ENCODE measurements around the gene OLFML2A.
"Not testable (repeated sequence)": the region's sequence is repeated elsewhere in the genome, so short reads cannot be mapped to it uniquely, and the experiment has no call there.

The OLFML2A gene

DNA sequence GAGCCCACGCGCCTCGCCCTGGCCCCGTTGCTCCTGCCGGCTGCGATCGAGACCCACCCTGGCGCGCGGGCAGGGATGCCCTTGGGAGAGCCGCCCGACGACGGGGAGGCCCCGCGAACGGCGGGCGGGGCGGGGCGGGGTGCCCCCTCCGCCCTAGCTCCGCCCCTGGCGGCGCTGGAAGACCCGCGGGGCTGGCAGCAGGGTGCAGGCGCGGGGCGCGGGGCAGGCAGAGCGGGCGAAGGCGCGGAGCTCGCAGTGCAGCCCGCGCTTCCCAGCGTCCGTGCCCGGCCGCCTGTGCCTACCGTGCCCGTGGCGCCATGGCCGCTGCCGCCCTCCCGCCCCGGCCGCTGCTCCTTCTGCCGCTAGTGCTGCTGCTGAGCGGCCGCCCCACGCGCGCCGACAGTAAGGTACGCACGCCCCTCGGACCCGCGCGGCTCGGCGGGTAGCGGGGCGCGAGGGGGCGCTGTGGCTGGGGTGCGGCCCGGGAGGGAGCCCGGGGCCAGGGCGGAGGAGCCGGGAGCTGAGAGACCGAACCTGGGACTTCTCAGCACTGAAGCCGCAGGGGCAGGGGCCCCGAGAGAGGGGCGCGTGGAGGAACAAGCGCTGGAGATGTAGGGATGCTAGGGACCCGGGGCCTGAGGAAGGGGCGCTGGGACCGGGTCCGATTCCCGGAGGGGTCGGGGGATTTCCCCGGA lies at the start of gene OLFML2A:
TSS of gene OLFML2A (plus strand) at position 180 of the 695 bp plus-strand sequence. CDS start at position 318, 138 bp downstream.
- DNase-seq: peak; percentile 41

DNA sequence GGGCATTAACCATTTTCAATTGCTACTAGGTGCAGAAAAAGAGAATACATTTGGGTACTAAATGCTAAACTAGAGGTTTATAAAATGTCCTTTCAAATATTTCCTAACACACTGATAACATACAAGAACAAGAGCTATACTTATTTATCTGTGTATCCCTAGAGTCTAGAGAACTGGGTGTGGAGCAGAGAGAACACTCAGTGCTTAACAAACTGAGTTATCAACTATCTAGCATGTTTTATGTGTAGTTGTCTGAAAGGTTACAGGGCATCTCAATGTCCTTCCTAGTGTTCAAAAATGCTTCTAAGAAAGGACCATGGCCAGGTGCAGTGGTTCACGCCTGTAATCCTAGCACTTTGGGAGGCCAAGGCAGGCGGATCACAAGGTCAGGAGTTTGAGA lies 46.2 kb upstream of the OLFML2A start:
- no peak for DNase-seq

DNA sequence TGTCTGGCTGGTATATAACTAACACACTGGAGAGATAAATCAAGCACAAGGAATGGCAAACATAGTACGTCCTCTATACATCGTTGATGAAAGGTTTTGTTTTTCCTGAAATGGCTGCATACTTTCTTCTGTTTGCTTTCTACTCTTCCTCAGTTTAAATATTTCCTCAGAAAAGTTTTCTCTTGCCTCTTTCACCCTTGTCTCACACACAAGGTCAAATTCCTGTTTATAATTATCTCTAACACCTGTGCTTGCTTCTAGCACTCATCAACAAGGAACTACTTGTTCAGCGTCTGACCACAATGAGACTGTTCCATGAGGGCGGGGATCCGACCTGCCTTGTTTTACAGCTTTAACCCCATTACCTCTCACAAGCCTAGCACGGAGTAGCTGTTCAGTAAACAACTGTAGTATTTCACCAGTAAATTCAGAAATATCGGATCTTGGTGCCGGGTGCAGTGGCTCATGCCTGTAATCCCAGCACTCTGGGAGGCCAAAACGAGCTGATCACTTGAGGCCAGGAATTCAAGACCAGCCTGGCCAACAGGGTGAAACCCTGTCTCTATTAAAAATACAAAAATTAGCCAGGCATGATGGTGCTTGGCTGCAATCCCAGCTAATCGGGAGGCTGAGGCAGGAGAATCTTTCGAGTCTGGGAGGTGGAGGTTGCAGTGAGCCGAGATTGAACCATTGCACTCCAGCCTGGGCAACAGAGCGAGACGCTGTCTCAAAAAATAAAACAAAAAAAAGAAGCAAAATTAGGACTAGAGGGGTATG lies 42.8 kb upstream of the OLFML2A start:
- DNase-seq: no peak

DNA sequence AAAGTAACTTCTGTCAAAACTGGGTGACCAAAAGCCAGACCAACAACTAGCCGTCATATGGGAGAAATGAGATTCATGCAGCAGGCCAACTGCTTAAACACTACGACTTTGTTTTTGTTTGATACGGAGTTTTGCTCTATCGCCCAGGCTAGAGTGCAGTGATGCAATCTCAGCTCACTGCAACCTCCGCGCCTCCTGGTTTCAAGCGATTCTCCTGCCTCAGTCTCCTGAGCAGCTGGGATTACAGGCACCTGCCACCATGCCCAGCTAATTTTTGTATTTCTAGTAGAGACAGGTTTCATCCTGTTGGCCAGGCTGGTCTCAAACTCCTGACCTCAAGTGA lies 42.2 kb upstream of the OLFML2A start:
- not testable (repeated sequence) for DNase-seq

DNA sequence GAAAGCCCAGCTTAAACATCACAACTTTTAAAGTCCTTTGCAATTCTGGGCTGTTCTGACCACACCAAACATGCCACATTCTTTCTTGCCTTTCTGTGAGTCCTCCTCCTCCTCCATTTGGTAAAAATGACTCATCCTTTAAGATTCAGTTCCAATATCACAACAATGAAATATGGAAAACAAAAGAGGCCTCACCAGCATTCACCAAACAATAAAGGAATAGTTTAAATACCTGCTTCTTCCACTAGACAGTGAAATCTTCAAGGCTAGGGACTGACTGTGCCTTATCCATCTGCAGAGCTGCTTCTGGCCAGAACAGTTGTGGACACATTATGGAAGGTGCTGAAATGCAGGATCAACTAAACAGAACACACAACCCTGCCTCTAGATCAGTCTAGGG lies 41.8 kb upstream of the OLFML2A start:
- DNase-seq: no peak

DNA sequence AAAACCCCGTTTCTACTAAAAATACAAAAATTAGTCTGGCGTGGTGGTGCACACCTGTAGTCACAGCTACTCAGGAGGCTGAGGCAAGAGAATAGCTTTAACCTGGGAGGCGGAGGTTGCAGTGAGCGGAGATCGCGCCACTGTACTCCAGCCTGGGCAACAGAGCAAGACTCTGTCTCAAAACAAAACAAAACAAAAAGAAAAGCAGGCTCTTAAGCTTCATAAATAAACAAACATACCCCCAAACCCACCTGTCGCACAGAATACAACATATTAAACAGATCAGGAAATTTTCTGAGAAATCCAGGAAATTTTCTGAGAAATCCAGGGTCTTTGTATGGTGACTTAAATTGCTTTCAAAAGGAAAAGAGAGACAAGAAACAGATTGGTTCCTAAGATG lies 38.9 kb upstream of the OLFML2A start:
- DNase-seq: not testable (repeated sequence)

DNA sequence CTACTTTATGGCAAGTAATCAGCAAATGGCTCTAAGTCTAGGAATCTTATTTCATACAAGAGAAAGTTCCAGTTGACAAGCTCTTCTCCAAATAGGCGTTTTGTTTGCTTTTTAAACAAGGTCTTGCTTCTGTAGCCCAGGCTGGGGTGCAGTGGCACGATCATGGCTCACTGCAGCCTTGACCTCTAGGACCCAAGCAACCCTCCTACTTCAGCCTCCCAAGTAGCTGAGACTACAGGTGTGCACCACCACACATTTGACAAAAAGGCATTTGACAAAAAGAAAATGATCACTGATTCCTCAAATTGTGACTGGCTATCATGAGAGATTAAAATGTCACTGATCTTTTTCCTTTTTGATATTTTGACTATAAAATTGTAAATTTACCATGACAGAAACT lies 37.6 kb upstream of the OLFML2A start:
- DNase-seq: no peak

DNA sequence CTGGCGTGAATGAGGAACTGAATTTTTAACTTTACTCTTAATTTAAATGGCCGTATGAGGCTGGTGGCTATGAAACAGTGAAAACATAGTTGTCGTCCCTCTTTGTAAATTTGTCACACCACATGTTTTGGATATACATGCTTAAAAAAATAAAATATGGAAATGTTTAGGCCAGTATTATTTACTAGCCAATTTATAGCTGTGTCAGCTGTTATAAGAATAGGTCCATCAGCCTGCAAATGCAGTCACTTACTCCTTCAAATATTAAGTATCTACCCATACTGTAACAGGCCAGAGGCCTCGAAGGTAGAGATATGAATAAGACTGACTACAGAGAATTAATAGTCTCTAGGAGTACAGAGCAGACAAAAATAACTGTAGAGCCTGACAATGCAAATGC lies 35.8 kb upstream of the OLFML2A start:
- DNase-seq: no peak

DNA sequence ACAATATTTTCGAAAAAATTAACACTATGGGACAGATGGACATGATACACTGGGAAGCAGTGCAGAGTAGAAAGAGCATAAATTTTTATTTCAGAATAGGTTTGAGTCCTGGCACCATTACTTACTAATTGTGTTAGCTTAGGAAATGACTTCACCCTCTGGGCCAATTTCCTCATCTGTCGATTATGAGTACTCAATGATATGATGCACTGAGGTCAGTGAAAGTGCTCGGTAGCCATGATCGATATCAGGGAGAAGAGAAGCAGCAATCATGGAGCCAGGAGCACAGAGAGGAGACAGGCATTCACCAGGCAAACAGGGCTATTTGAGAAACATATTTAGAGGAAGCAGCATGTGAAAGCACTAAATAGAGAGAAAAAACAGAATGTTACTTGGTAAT lies 35.3 kb upstream of the OLFML2A start:
- no peak for DNase-seq

DNA sequence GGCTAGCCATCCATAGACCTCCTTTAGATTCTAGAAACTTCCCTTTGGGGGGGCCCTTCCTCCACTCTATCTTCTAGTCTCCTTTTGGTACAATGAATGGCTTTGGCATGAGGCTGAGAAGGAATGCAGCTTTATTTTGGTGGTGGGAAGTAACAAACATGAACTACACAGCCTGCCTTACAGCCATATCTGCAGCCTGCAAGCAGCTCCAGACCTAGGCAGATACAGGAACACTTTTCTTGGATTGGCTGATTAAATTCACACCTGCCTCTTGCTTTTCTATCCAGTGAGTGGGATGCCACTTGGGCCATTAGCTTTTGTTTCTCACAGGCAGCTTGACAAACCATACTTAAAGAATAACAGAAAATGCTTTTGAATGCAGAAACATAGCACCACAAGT lies 34.0 kb upstream of the OLFML2A start:
- no peak for DNase-seq

DNA sequence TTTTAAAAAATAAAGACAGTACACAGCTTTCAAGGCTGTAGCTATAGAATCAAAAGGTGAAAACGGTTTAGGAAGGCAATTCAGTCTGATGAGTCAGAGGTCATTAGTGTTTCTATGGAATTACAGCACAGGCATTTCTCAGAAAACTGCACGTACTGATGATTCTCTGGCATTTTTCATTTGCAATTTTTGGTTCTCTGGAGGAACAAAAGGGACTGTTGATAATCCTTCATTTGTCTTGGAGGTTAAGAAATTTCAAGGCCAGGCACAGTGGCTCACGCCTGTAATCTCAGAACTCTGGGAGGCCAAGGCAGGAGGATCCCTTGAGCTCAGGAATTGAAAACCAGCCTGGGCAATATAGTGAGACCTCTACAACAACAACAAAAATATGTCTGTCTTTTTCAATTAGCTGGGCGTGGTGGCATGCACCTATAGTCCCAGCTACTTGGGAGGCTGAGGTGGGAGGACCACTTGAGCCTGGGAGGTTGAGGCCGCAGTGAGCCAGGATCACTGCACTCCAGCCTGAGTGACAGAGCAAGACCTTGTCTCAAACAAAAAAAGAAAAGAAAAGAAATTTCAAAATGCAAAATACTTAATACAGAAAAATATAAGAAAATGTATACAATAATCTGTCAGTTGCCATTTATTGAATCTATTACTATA lies 33.1 kb upstream of the OLFML2A start:
- DNase-seq: no peak

DNA sequence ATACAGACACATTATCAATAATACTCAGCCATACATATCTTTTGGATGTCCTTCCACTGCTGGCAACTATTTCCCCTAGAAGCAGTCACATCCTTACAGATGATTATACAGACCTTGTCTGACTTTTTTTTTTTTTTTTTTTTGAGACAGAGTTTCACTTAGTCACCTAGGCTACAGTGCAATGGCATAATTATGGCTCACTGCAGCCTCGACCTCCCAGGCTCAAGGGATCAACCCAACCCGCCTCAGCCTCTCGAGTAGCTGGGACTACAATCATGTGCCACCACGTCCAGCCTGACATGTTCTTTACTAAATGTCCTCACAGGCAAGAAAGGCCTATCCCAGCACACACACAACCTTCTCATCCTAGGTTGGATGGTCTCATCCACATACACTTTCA lies 29.9 kb upstream of the OLFML2A start:
- DNase-seq: no peak

DNA sequence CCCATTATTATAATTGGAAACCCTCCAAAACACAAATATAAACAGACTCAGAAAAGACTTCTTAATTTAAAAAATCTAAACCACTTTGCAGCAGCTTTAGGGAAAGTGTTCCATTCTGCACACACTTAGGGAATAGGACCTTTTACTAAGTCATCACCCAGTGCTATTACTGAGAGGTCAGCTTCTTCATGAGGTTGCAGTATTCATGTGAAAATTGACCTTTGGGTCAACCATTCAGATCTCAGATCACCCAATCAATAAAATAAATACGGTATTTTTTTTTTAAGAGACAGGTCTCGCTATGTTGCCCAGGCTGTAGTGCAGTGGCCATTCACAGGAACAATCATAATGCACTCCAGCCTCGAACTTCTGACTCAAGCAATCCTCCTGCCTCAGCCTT lies 27.6 kb upstream of the OLFML2A start:
- DNase-seq: no peak

DNA sequence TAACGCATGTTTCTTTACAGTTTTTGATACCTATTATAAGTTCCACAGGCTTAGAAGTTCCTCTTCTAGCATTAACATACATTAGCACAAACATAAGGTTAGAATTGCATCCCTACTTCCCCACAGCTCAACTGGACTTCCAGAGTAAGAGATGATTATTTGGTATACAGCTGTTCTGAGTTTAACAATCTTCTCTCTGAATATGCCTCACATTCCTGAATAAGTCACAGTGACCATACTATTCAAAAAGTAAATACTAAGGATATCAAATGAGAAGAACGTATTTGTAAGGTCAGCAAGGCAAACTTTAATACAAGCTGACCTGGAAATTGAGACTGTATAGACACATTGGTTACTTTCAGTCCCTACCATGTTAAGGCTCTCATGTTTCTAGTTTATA lies 27.2 kb upstream of the OLFML2A start:
- no peak for DNase-seq

DNA sequence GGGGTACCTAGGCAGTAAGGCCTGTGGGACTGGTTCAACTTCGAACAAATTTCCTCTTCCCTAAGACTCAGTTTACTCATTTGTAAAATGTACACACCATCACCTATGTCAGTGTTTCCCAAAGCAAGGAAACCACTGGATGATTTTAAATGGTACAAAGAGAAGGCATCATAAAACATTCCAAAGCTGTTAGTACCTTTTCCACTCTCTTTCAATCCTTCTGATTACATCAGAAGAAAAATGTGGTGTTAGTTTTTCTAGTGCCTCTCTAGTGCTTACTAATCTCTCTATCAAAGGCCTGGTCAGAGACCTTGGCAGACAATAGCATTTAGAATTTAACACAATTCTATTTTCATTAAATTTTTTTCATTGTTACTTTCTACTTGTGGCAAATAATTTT lies 24.0 kb upstream of the OLFML2A start:
- DNase-seq: no peak

DNA sequence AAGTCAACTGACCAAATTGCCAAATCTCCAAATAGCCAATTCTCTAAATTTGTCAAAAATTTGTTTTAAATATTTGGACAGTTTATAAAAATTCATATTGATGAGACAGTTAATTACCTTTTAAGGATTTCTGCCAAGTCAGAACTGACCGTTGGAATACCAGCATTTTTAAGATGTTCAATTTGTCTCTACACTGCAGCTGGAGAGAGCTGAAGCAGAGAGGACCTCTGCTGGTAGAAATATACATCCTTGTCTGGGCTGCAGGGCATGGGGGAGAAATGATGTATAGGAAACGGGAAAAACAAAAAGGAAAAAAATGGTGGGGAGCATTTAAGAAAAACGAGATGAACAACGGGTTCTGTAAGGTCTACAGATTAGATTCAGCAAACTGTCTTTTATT lies 22.6 kb upstream of the OLFML2A start:
- no peak for DNase-seq

DNA sequence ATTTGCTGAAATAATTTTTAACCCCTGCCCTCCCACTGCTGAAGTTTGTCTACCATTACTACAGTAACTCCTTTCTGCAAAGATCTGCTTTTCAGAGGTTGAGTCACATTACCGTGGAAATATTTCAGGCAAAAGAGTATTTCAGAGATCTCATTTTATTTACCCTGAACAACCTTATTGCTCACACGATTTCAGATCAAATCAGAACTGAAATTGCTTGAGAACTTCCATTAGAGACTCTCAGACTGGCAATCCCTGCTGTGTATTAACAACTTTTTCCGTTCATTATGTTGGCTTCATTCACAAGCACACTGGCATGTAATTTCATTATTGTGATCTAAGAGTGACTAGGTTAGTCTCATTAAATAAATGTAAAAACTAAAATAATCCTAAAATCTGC lies 21.9 kb upstream of the OLFML2A start:
- DNase-seq: no peak

DNA sequence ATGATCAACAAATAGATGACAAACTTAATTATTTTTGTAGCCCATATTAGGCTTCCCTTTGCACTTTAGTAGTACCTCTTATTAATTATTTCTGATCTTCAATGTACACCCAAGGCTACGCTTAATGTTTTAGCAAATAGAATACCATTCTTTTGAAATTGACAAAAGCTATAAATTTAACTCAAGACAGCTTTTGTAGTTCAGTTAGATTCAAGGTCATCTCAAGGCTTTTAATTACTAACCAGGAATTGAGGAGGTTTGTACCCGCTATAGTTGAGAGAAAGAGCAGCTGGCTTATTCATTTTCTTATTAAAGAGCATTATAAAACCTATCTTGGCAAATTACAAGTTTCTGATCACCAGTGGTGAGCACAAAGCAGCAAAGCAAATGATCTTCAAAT lies 20.9 kb upstream of the OLFML2A start:
- DNase-seq: no peak

DNA sequence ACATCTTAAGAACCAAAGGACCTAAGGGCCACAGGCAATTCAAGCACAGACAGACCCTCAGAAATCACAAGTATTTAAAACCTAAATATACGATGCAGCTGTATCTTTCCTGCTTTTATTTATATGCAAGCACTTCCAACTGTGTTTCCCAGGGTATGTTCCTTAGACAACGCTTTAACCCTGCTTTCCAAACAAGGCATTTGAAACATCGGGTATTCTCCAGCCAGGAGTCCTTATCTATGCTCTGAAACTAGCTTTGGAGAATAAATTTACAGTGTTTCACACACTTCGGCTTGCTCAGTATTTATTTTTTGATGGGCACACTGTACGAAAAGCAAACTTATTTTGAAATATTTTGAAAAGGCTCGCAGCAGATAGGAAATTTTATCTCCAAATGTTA lies 19.3 kb upstream of the OLFML2A start:
- no peak for DNase-seq

DNA sequence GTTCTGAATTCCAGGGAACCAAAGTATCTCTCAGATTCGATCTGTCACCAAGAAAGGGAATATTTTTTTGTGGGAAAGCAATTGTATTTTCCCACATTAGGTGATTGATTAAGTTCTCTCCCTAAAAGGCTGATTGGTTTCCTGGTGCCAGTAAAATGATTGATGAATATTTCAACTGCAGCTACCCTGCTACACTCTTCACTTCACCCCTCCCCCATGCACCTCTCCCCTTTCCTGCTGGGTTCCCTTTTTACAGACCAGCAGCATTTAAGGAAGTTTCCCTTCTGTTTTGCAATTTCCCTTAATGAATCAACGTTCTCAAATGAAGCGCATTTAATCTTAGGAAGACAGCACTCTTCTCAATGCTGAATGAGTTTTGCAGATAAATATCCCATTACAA lies 18.9 kb upstream of the OLFML2A start:
- no peak for DNase-seq

DNA sequence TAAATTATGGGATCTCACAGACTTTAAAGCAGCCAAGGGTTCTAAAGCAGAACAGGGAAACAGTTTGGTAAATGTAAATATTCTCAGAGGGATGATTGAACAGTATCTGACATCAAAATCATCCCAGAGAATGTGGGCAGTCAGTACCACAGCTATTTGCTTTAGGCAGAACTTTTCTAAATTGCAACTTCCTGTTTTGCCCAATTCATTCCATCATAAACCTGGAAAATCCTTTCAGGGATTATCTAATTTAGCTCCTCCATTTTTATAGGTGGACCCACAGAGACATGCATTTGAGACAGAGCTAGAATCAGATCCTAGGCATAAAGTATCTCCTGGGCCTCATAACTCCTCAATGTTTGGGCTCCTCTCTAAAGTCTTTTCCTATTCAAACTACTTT lies 18.2 kb upstream of the OLFML2A start:
- no peak for DNase-seq

DNA sequence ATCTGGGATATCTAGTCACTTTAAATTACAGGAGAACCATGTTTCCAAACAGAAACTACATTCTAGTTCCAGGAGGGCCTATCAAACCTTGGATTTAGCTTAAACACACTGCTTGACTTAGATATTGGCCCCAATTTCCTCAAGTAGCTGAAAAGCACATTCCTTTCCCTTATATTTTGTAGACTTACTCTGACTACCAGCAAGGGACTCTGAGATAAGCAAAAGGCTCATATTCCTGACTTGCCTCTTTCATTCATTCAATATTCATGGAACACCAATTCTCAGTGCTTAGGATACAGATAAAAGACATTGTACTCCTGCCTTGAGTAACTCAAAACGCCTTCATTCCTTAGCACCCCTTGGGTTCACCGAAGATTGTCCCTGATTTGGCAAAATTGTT lies 17.6 kb upstream of the OLFML2A start:
- DNase-seq: no peak

DNA sequence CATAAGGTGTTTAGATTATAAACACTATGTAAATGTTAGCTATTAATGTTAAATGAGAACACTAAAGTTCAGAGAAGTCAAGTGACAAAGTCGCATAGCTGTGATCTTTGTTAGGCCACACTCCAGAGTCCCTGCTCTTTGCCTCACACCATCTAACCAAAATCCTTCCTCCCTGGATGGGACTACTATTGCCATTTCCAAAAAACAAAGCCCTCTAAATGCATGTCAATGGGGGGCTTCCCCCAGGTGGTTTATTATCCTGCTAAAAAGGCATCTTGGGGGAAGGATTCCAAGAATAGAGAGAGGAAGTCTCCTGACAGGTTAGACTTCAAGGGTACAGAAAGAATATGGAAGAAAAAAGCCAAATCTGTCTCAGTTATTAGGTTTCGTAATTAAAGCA lies 16.2 kb upstream of the OLFML2A start:
- no peak for DNase-seq

DNA sequence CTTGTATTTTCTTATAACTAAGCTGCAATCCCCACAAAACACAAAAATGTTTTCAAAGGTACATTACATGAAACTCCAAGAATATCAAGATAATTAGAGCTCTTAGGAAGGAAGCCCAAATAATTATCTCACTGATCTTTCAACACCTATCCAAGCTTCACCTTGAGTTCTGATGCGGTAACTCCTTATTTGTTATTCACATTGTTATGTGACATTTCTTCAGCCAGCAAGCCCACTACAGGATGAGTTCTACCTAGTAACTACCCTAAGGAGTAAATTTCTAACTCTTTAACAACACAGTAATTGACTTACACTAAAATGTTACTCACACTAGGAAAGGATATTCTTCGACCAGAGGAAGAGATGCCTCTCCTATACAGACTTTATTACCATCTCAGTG lies 15.7 kb upstream of the OLFML2A start:
- DNase-seq: no peak
